ENCODE measurements around the gene LAMTOR2. TPM values are rescaled to one million over a fixed set of nuclear protein-coding genes. Genes with fewer than 3 reads are reported as not detected.
"Not testable (repeated sequence)": the region's sequence is repeated elsewhere in the genome, so short reads cannot be mapped to it uniquely, and the experiment has no call there.

Gene LAMTOR2
- polyA plus RNA-seq, 2 donors: 82.6 to 101 TPM

- 2 to 4% methylated on average over 4 of the region's 4 CpGs for WGBS, 2 donors
- no peak overlapping the region for H3K27ac ChIP-seq (ENCODE audit: low read depth in 2 of 2, low read length in 1 of 2)
- H3K27me3 ChIP-seq (ENCODE audit: control insufficient read depth in 1 of 2, insufficient read depth in 2 of 2, low read length in 2 of 2): no peaks in the 10 kb centered on the region
- H3K4me3 ChIP-seq (ENCODE audit: low read depth in 1 of 2, low read length in 2 of 2): peak overlapping the region in 1 of 2 donors; percentile 96
- no peaks in the 10 kb centered on the region for H3K9me3 ChIP-seq (ENCODE audit: control insufficient read depth in 2 of 2, insufficient read depth in 1 of 2, low read depth in 1 of 2, low read length in 1 of 2)
- peaks cover 3 to 4% of the 10 kb centered on the region in 2 donors for H3K36me3 ChIP-seq (ENCODE audit: control insufficient read depth in 2 of 2, insufficient read depth in 2 of 2, low read length in 1 of 2)
- no peaks in the 10 kb centered on the region for H3K4me1 ChIP-seq (ENCODE audit: control insufficient read depth in 2 of 2, insufficient read depth in 2 of 2, low read length in 1 of 2)
Measured at GRCh38 chr1:156021093-156021428, 33.5 kb upstream of the LAMTOR2 start.

GRCh38 chr1:156021954-156022353, 32.6 kb upstream of the LAMTOR2 start:
- Histone ChIP-seq H3K4me3 (ENCODE audit: low read depth in 1 of 2, low read length in 2 of 2) (no peak overlapping the region), H3K27ac (ENCODE audit: low read depth in 2 of 2, low read length in 1 of 2) (no peak overlapping the region), H3K27me3 (ENCODE audit: control insufficient read depth in 1 of 2, insufficient read depth in 2 of 2, low read length in 2 of 2) (no peaks in the 10 kb centered on the region), H3K9me3 (ENCODE audit: control insufficient read depth in 2 of 2, insufficient read depth in 1 of 2, low read depth in 1 of 2, low read length in 1 of 2) (no peaks in the 10 kb centered on the region), H3K4me1 (ENCODE audit: control insufficient read depth in 2 of 2, insufficient read depth in 2 of 2, low read length in 1 of 2) (no peaks in the 10 kb centered on the region), H3K36me3 (ENCODE audit: control insufficient read depth in 2 of 2, insufficient read depth in 2 of 2, low read length in 1 of 2) (peaks cover 1 to 4% of the 10 kb centered on the region in 2 donors)
- WGBS, 2 donors: 66 to 81% methylated on average over 2 of the region's 2 CpGs

GRCh38 chr1:156024801-156025200, 29.8 kb upstream of the LAMTOR2 start:
- 77 to 80% methylated on average over 5 of the region's 5 CpGs for WGBS, 2 donors
- Histone ChIP-seq H3K27ac (ENCODE audit: low read depth in 2 of 2, low read length in 1 of 2) (no peak overlapping the region), H3K4me1 (ENCODE audit: control insufficient read depth in 2 of 2, insufficient read depth in 2 of 2, low read length in 1 of 2) (no peaks in the 10 kb centered on the region), H3K9me3 (ENCODE audit: control insufficient read depth in 2 of 2, insufficient read depth in 1 of 2, low read depth in 1 of 2, low read length in 1 of 2) (no peaks in the 10 kb centered on the region), H3K4me3 (ENCODE audit: low read depth in 1 of 2, low read length in 2 of 2) (no peak overlapping the region), H3K36me3 (ENCODE audit: control insufficient read depth in 2 of 2, insufficient read depth in 2 of 2, low read length in 1 of 2) (no peaks in the 10 kb centered on the region), H3K27me3 (ENCODE audit: control insufficient read depth in 1 of 2, insufficient read depth in 2 of 2, low read length in 2 of 2) (no peaks in the 10 kb centered on the region)

- Histone ChIP-seq H3K36me3 (ENCODE audit: control insufficient read depth in 2 of 2, insufficient read depth in 2 of 2, low read length in 1 of 2) (no peaks in the 10 kb centered on the region), H3K4me3 (ENCODE audit: low read depth in 1 of 2, low read length in 2 of 2) (no peak overlapping the region), H3K27ac (ENCODE audit: low read depth in 2 of 2, low read length in 1 of 2) (no peak overlapping the region), H3K4me1 (ENCODE audit: control insufficient read depth in 2 of 2, insufficient read depth in 2 of 2, low read length in 1 of 2) (no peaks in the 10 kb centered on the region), H3K9me3 (ENCODE audit: control insufficient read depth in 2 of 2, insufficient read depth in 1 of 2, low read depth in 1 of 2, low read length in 1 of 2) (no peaks in the 10 kb centered on the region), H3K27me3 (ENCODE audit: control insufficient read depth in 1 of 2, insufficient read depth in 2 of 2, low read length in 2 of 2) (no peaks in the 10 kb centered on the region)
- 18 to 19% methylated on average over 9 of the region's 9 CpGs for WGBS, 2 donors
Measured at GRCh38 chr1:156025876-156026275, 28.7 kb upstream of the LAMTOR2 start.

DNA sequence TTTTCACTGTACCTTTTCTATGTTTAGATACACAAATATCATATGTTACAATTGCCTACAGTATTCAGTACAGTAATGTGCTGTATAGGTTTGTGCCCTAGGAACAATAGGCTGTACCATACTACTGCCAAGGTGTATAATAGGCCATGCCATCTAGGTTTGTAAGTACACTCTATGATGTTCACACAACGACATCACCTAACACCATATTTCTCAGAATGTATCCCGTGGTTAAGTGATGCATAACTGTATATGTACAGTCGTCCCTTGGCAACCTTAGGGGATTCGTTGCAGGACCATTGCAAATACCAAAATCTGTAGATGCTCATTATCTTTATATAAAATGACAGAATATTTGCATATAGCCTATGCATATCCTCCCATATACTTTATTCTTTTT, 28.0 kb upstream of the LAMTOR2 start:
- 87% methylated on average over 4 of the region's 4 CpGs for WGBS, 2 donors

GRCh38 chr1:156033011-156033410, 21.6 kb upstream of the LAMTOR2 start:
- WGBS, 2 donors: 53 to 63% methylated on average over 6 of the region's 6 CpGs
- H3K4me1 ChIP-seq (ENCODE audit: control insufficient read depth in 2 of 2, insufficient read depth in 2 of 2, low read length in 1 of 2): no peaks in the 10 kb centered on the region
- H3K27me3 ChIP-seq (ENCODE audit: control insufficient read depth in 1 of 2, insufficient read depth in 2 of 2, low read length in 2 of 2): no peaks in the 10 kb centered on the region
- no peak overlapping the region for H3K27ac ChIP-seq (ENCODE audit: low read depth in 2 of 2, low read length in 1 of 2)
- no peaks in the 10 kb centered on the region for H3K9me3 ChIP-seq (ENCODE audit: control insufficient read depth in 2 of 2, insufficient read depth in 1 of 2, low read depth in 1 of 2, low read length in 1 of 2)
- H3K4me3 ChIP-seq (ENCODE audit: low read depth in 1 of 2, low read length in 2 of 2): no peak overlapping the region
- H3K36me3 ChIP-seq (ENCODE audit: control insufficient read depth in 2 of 2, insufficient read depth in 2 of 2, low read length in 1 of 2): peaks cover 0 to 3% of the 10 kb centered on the region in 2 donors

More for the DNA sequence above, 28.0 kb upstream of the LAMTOR2 start:
- H3K36me3 ChIP-seq (ENCODE audit: control insufficient read depth in 2 of 2, insufficient read depth in 2 of 2, low read length in 1 of 2): no peaks in the 10 kb centered on the region
- H3K27ac ChIP-seq (ENCODE audit: low read depth in 2 of 2, low read length in 1 of 2): no peak overlapping the region
- no peak overlapping the region for H3K4me3 ChIP-seq (ENCODE audit: low read depth in 1 of 2, low read length in 2 of 2)
- no peaks in the 10 kb centered on the region for H3K4me1 ChIP-seq (ENCODE audit: control insufficient read depth in 2 of 2, insufficient read depth in 2 of 2, low read length in 1 of 2)
- no peaks in the 10 kb centered on the region for H3K27me3 ChIP-seq (ENCODE audit: control insufficient read depth in 1 of 2, insufficient read depth in 2 of 2, low read length in 2 of 2)
- no peaks in the 10 kb centered on the region for H3K9me3 ChIP-seq (ENCODE audit: control insufficient read depth in 2 of 2, insufficient read depth in 1 of 2, low read depth in 1 of 2, low read length in 1 of 2)

DNA sequence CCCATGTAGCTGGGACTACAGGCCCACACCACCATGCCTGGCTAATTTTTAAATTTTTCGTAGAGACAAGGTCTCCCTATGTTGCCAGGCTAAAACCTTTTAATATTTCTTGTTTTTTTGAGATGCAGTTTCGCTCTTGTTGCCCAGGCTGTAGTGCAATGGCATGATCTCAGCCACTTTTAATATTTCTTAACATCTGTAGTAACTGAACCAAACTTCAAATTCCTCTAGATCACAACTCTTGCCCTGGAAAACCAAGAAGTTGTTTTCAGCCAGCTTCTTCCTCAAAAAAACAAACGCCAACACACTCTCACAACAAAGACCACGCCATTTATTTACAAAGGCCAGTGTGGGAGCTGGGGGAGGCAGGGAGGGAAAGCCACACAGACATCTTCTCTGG, 19.6 kb upstream of the LAMTOR2 start:
- not testable (repeated sequence) for H3K36me3 ChIP-seq (ENCODE audit: control insufficient read depth in 2 of 2, insufficient read depth in 2 of 2, low read length in 1 of 2); H3K27ac ChIP-seq (ENCODE audit: low read depth in 2 of 2, low read length in 1 of 2); H3K4me3 ChIP-seq (ENCODE audit: low read depth in 1 of 2, low read length in 2 of 2); H3K27me3 ChIP-seq (ENCODE audit: control insufficient read depth in 1 of 2, insufficient read depth in 2 of 2, low read length in 2 of 2); H3K9me3 ChIP-seq (ENCODE audit: control insufficient read depth in 2 of 2, insufficient read depth in 1 of 2, low read depth in 1 of 2, low read length in 1 of 2); H3K4me1 ChIP-seq (ENCODE audit: control insufficient read depth in 2 of 2, insufficient read depth in 2 of 2, low read length in 1 of 2)
- 89 to 91% methylated on average over 4 of the region's 4 CpGs for WGBS, 2 donors

- H3K27ac ChIP-seq (ENCODE audit: low read depth in 2 of 2, low read length in 1 of 2): no peak overlapping the region
- no peaks in the 10 kb centered on the region for H3K27me3 ChIP-seq (ENCODE audit: control insufficient read depth in 1 of 2, insufficient read depth in 2 of 2, low read length in 2 of 2)
- no peaks in the 10 kb centered on the region for H3K4me1 ChIP-seq (ENCODE audit: control insufficient read depth in 2 of 2, insufficient read depth in 2 of 2, low read length in 1 of 2)
- 90 to 93% methylated on average over 3 of the region's 3 CpGs for WGBS, 2 donors
- H3K36me3 ChIP-seq (ENCODE audit: control insufficient read depth in 2 of 2, insufficient read depth in 2 of 2, low read length in 1 of 2): peaks cover 12 to 20% of the 10 kb centered on the region in 2 donors
- H3K9me3 ChIP-seq (ENCODE audit: control insufficient read depth in 2 of 2, insufficient read depth in 1 of 2, low read depth in 1 of 2, low read length in 1 of 2): no peaks in the 10 kb centered on the region
- H3K4me3 ChIP-seq (ENCODE audit: low read depth in 1 of 2, low read length in 2 of 2): no peak overlapping the region
Measured at GRCh38 chr1:156042828-156043227, 11.8 kb upstream of the LAMTOR2 start.

DNA sequence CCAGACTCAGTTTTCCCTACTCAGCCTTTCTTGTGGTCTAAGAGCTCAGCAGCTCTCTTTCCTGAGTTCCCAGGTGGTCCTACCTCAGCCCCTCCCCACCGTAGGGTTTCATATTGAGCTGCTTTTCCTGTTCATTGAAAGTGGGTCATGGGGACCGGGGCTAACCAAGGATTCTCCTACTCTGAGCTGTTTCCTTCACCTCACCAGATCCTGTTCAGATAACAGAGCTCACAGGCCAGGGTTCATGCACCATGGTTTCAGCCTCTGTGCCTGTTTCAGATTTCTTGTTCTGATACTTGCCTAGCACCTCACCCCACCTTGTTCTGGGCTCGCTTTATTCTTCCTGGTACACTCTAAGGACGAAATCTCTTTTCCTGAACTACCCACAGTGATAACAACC, 9.5 kb upstream of the LAMTOR2 start:
- H3K36me3 ChIP-seq (ENCODE audit: control insufficient read depth in 2 of 2, insufficient read depth in 2 of 2, low read length in 1 of 2): peaks cover 11 to 32% of the 10 kb centered on the region in 2 donors
- no peaks in the 10 kb centered on the region for H3K9me3 ChIP-seq (ENCODE audit: control insufficient read depth in 2 of 2, insufficient read depth in 1 of 2, low read depth in 1 of 2, low read length in 1 of 2)

GRCh38 chr1:156048663-156049258, 5.8 kb upstream of the LAMTOR2 start:
- H3K27me3 ChIP-seq (ENCODE audit: control insufficient read depth in 1 of 2, insufficient read depth in 2 of 2, low read length in 2 of 2): no peaks in the 10 kb centered on the region
- no peak overlapping the region for H3K4me3 ChIP-seq (ENCODE audit: low read depth in 1 of 2, low read length in 2 of 2)
- 87% methylated on average over 3 of the region's 3 CpGs for WGBS, 2 donors
- H3K4me1 ChIP-seq (ENCODE audit: control insufficient read depth in 2 of 2, insufficient read depth in 2 of 2, low read length in 1 of 2): no peaks in the 10 kb centered on the region
- no peak overlapping the region for H3K27ac ChIP-seq (ENCODE audit: low read depth in 2 of 2, low read length in 1 of 2)
- H3K36me3 ChIP-seq (ENCODE audit: control insufficient read depth in 2 of 2, insufficient read depth in 2 of 2, low read length in 1 of 2): peaks cover 2 to 22% of the 10 kb centered on the region in 2 donors
- no peaks in the 10 kb centered on the region for H3K9me3 ChIP-seq (ENCODE audit: control insufficient read depth in 2 of 2, insufficient read depth in 1 of 2, low read depth in 1 of 2, low read length in 1 of 2)

More for the DNA sequence above, 9.5 kb upstream of the LAMTOR2 start:
- Histone ChIP-seq H3K4me1 (ENCODE audit: control insufficient read depth in 2 of 2, insufficient read depth in 2 of 2, low read length in 1 of 2) (no peaks in the 10 kb centered on the region), H3K27me3 (ENCODE audit: control insufficient read depth in 1 of 2, insufficient read depth in 2 of 2, low read length in 2 of 2) (no peaks in the 10 kb centered on the region), H3K4me3 (ENCODE audit: low read depth in 1 of 2, low read length in 2 of 2) (no peak overlapping the region), H3K27ac (ENCODE audit: low read depth in 2 of 2, low read length in 1 of 2) (no peak overlapping the region)
- WGBS, 2 donors: 87% methylated on average over 4 of the region's 4 CpGs

Measured in esophagus (tissue), 2 donors.